Measurements from ENCODE around the gene ZNF200. TPM values are rescaled to one million over a fixed set of nuclear protein-coding genes. Genes with fewer than 3 reads are reported as not detected.

Gene ZNF200
- total and polyA plus RNA-seq, 4 donors = 1.8 to 5.3 (median 3.4) TPM

DNA sequence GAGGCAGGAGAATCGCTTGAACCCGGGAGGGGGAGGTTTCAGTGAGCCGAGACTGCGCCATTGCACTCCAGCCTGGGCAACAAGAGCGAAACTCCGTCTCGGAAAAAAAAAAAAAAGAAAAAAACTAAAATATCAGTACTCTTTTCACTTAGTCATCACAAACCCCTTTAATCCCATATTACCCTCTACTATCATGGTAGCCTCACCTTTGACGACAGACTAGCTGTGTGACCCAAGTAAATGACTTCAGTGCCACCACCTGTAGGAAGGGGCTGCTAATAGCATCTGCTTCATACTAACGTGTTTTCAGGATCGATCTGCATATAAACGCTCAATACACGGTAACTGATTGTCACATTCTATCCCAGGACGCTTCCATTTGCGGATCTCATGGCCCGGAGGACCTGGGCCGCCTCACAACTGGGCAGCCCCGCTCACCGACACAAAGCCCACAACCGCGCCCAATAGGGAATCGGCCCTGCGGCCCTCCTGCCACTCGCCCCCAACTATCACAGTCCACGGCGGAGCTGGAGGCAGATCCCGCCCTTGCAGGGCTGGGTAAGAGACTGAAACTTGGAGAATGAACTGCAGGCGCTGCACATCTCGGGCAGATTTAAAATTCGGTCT lies 47.3 kb upstream of the ZNF200 start:
- peak overlapping the region; percentile 70 to 76 for H3K9ac ChIP-seq (ENCODE audit: low read depth in 1 of 2, low read length in 2 of 2)
- peaks cover 4 to 21% (median 19%) of the 10 kb centered on the region in 4 donors for H3K4me1 ChIP-seq (ENCODE audit: control insufficient read depth in 4 of 4, insufficient read depth in 4 of 4, low read length in 3 of 4)
- peak overlapping the region; percentile 98 for H3K27ac ChIP-seq (ENCODE audit: low read depth in 1 of 2, low read length in 2 of 2)
- 15% methylated on average over 29 of the region's 29 CpGs for WGBS
- peaks cover 8 to 19% (median 18%) of the 10 kb centered on the region in 4 donors for H3K36me3 ChIP-seq (ENCODE audit: control insufficient read depth in 4 of 4, insufficient read depth in 3 of 4, low read depth in 1 of 4, low read length in 3 of 4)
- H3K9me3 ChIP-seq (ENCODE audit: control insufficient read depth in 4 of 4, low read length in 3 of 4) = peaks cover 3 to 13% (median 8%) of the 10 kb centered on the region in 4 donors
- H3K4me3 ChIP-seq (ENCODE audit: low read depth in 1 of 3, low read length in 3 of 3) = peak overlapping the region; percentile 79 to 88 (median 84)
- H3K27me3 ChIP-seq (ENCODE audit: control insufficient read depth in 4 of 4, insufficient read depth in 4 of 4, low read length in 3 of 4) = no peaks in the 10 kb centered on the region
- DNase-seq (ENCODE audit: low spot score) = no peak
- no peak for TF ChIP-seq YY1 (IDR thresholded peaks at IDR 0.05)
- TF ChIP-seq, protein P1, sequence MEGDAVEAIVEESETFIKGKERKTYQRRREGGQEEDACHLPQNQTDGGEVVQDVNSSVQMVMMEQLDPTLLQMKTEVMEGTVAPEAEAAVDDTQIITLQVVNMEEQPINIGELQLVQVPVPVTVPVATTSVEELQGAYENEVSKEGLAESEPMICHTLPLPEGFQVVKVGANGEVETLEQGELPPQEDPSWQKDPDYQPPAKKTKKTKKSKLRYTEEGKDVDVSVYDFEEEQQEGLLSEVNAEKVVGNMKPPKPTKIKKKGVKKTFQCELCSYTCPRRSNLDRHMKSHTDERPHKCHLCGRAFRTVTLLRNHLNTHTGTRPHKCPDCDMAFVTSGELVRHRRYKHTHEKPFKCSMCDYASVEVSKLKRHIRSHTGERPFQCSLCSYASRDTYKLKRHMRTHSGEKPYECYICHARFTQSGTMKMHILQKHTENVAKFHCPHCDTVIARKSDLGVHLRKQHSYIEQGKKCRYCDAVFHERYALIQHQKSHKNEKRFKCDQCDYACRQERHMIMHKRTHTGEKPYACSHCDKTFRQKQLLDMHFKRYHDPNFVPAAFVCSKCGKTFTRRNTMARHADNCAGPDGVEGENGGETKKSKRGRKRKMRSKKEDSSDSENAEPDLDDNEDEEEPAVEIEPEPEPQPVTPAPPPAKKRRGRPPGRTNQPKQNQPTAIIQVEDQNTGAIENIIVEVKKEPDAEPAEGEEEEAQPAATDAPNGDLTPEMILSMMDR (IDR thresholded peaks at IDR 0.05; ENCODE audit: low read depth, low read length, missing input control) = peak; percentile 5
- TF ChIP-seq TAF1 (conservative IDR thresholded peaks at IDR 0.05) = peak; percentile 28
- no peak for TF ChIP-seq MAX (IDR thresholded peaks at IDR 0.05)

DNA sequence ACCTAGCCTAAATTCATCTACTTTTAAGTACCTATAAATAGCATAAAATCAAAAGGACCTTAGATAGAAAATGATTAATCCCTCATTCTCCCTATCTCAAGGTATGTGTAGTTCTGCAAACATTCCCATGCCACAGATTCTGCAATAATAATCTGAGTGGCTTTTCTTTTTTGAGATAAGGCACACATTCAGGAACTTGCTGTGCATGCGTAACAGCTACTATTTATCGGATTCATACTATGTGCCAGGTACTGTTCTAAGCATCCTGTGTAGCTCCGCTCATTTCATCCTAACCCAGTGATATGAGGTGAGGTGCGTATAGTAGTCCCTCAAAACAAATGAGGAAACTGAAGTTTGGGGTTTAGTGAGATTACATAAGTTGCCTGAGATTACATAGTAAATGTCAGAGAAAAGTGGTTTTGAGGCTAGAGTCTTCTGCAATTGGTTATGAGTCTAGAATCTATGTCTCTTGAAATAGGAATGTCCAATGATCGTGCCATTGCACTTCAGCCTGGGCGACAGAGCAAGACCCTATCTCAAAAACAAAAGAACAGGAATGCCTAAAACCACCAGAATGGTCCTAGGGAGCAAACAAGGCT lies 46.4 kb upstream of the ZNF200 start:
- 92% methylated on average over 6 of the region's 6 CpGs for WGBS
- peaks cover 6 to 12% (median 10%) of the 10 kb centered on the region in 4 donors for H3K36me3 ChIP-seq (ENCODE audit: control insufficient read depth in 4 of 4, insufficient read depth in 3 of 4, low read depth in 1 of 4, low read length in 3 of 4)
- H3K9ac ChIP-seq (ENCODE audit: low read depth in 1 of 2, low read length in 2 of 2) = no peak overlapping the region
- H3K27me3 ChIP-seq (ENCODE audit: control insufficient read depth in 4 of 4, insufficient read depth in 4 of 4, low read length in 3 of 4) = no peaks in the 10 kb centered on the region
- TF ChIP-seq FOXA1 (IDR thresholded peaks at IDR 0.05) (no peak), NR2F2 (IDR thresholded peaks at IDR 0.05) (no peak), REST (IDR thresholded peaks at IDR 0.05) (no peak), RAD21 (IDR thresholded peaks at IDR 0.05) (no peak), JUND (IDR thresholded peaks at IDR 0.05) (no peak), MAX (IDR thresholded peaks at IDR 0.05) (no peak), YY1 (IDR thresholded peaks at IDR 0.05) (no peak), HNF4A (conservative IDR thresholded peaks at IDR 0.05) (no peak), GABPA (IDR thresholded peaks at IDR 0.05 in 1 of 2, conservative IDR thresholded peaks at IDR 0.05 in 1 of 2) (no peak), TAF1 (conservative IDR thresholded peaks at IDR 0.05) (no peak), EGR1 (IDR thresholded peaks at IDR 0.05; ENCODE audit: low read depth in 2 of 2) (no peak), ZBTB33 (IDR thresholded peaks at IDR 0.05) (no peak), FOXA2 (IDR thresholded peaks at IDR 0.05) (no peak), SP1 (IDR thresholded peaks at IDR 0.05) (no peak), RXRA (IDR thresholded peaks at IDR 0.05) (no peak), HNF4G (IDR thresholded peaks at IDR 0.05) (no peak)
- TF ChIP-seq, protein P1 (IDR thresholded peaks at IDR 0.05; ENCODE audit: low read depth, low read length, missing input control) = no peak
- TF ChIP-seq, protein P2, sequence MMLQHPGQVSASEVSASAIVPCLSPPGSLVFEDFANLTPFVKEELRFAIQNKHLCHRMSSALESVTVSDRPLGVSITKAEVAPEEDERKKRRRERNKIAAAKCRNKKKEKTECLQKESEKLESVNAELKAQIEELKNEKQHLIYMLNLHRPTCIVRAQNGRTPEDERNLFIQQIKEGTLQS (IDR thresholded peaks at IDR 0.05) = no peak
- H3K4me3 ChIP-seq (ENCODE audit: low read depth in 1 of 3, low read length in 3 of 3) = no peak overlapping the region
- peaks cover 4 to 21% (median 19%) of the 10 kb centered on the region in 4 donors for H3K4me1 ChIP-seq (ENCODE audit: control insufficient read depth in 4 of 4, insufficient read depth in 4 of 4, low read length in 3 of 4)
- no peak overlapping the region for H3K27ac ChIP-seq (ENCODE audit: low read depth in 1 of 2, low read length in 2 of 2)
- H3K9me3 ChIP-seq (ENCODE audit: control insufficient read depth in 4 of 4, low read length in 3 of 4) = peaks cover 2 to 7% (median 5%) of the 10 kb centered on the region in 4 donors
- DNase-seq (ENCODE audit: low spot score) = no peak
